Measurements from ENCODE around the gene KLHL6.

DNA sequence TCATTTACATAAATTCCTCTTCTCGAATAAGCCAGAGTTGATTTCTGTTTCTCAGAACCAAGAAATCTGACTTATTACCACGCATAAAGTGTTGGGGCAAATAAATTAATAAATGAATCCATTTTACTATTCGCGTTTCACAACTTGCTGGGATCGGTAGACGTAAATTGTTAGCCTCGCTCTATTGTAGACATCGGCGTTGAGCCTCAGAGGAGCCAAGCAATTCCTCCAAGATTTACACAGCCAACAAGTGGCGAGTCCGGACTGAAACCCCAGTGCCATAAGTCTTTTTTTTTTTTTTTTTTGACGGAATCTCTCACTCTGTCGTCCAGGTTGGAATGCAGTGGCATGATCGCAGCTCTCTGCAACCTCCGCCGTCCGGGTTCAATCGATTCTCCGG, 8.9 kb downstream of the KLHL6 start:
- TF ChIP-seq, protein P1, sequence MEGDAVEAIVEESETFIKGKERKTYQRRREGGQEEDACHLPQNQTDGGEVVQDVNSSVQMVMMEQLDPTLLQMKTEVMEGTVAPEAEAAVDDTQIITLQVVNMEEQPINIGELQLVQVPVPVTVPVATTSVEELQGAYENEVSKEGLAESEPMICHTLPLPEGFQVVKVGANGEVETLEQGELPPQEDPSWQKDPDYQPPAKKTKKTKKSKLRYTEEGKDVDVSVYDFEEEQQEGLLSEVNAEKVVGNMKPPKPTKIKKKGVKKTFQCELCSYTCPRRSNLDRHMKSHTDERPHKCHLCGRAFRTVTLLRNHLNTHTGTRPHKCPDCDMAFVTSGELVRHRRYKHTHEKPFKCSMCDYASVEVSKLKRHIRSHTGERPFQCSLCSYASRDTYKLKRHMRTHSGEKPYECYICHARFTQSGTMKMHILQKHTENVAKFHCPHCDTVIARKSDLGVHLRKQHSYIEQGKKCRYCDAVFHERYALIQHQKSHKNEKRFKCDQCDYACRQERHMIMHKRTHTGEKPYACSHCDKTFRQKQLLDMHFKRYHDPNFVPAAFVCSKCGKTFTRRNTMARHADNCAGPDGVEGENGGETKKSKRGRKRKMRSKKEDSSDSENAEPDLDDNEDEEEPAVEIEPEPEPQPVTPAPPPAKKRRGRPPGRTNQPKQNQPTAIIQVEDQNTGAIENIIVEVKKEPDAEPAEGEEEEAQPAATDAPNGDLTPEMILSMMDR (IDR thresholded peaks at IDR 0.05) = no peak
- no peak for TF ChIP-seq POLR2A (IDR thresholded peaks at IDR 0.05)
- no peak for TF ChIP-seq EP300 (IDR thresholded peaks at IDR 0.05)

All from stomach (tissue), 4 donors.